Activated T-helper 17 cell treated with anti-CD3 and anti-CD28 coated beads, Interleukin-2, amount 50 U/mL, for 72 hours (primary cell): ENCODE measurements around the gene VPS39. TPM values are rescaled to one million over a fixed set of nuclear protein-coding genes. Genes with fewer than 3 reads are reported as not detected.
A peak's percentile ranks its signal among the peaks of the same experiment; 100 is the strongest.

ENCODE experiments used
- ATAC-seq: fragments of 150-1000 bp; cut with Tn5 transposase; replicated peaks from 2 replicates; pipeline ENCODE4 v1.10.0; 2021; ENCODE audit warnings: mild to moderate bottlenecking, moderate library complexity
- H3K27ac Mint-ChIP-seq: one replicate; pipeline ENCODE4 v1.8.0; 2022; ENCODE audit warnings: mixed read lengths
- H3K27me3 Mint-ChIP-seq: one replicate; pipeline ENCODE4 v1.8.0; 2022; ENCODE audit warnings: mixed read lengths
- H3K36me3 Mint-ChIP-seq: one replicate; pipeline ENCODE4 v1.8.0; 2022; ENCODE audit warnings: low read depth, mild to moderate bottlenecking, mixed read lengths
- H3K4me1 Mint-ChIP-seq: one replicate; pipeline ENCODE4 v1.8.0; 2022; ENCODE audit warnings: mixed read lengths
- H3K4me3 Mint-ChIP-seq: one replicate; pipeline ENCODE4 v1.8.0; 2022; ENCODE audit warnings: mild to moderate bottlenecking, mixed read lengths
- H3K9me3 Mint-ChIP-seq: one replicate; pipeline ENCODE4 v1.8.0; 2022; ENCODE audit warnings: mixed read lengths
- total RNA-seq, 2 donors: library from RNA; stranded (reverse); gene quantifications; one replicate each; pipeline ENCODE4 v1.2.3, GENCODE V29; 2022

The VPS39 gene
- total RNA-seq, 2 donors from 2014 or later, result 54.6 to 73.6 TPM

DNA sequence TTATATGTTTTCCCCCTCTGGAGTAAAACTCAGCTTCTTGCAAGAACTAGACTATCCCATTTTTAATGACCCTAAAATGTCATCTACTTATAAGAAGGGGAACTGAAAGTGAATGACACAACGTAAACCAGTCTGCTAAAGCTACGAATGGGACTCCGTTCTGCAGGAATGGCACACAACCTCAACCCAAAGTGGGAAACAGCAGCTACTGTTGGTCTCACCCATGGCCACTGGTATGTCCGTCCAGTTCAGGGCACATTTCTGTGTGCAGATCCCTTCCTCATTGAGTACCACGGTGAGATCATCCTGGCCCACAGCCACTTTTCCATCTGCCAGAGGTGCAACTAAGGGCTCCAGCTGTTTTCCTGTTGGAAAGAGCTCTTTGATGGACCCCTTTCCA lies 23.8 kb downstream of the VPS39 start:
- no peak for ATAC-seq
- no peak overlapping the region for H3K27ac Mint-ChIP-seq
- no peaks in the 10 kb centered on the region for H3K4me1 Mint-ChIP-seq
- H3K4me3 Mint-ChIP-seq, result no peak overlapping the region
- H3K9me3 Mint-ChIP-seq, result no peaks in the 10 kb centered on the region
- H3K36me3 Mint-ChIP-seq, result peaks cover 100% of the 10 kb centered on the region
- no peaks in the 10 kb centered on the region for H3K27me3 Mint-ChIP-seq

- ATAC-seq, result no peak
- Mint-ChIP-seq H3K36me3 (peaks cover 100% of the 10 kb centered on the region), H3K27ac (peak overlapping the region; percentile 19), H3K9me3 (no peaks in the 10 kb centered on the region), H3K27me3 (no peaks in the 10 kb centered on the region), H3K4me3 (no peak overlapping the region), H3K4me1 (no peaks in the 10 kb centered on the region)
Observed at GRCh38 chr15:42182961-42183360, 25.1 kb downstream of the VPS39 start.

DNA sequence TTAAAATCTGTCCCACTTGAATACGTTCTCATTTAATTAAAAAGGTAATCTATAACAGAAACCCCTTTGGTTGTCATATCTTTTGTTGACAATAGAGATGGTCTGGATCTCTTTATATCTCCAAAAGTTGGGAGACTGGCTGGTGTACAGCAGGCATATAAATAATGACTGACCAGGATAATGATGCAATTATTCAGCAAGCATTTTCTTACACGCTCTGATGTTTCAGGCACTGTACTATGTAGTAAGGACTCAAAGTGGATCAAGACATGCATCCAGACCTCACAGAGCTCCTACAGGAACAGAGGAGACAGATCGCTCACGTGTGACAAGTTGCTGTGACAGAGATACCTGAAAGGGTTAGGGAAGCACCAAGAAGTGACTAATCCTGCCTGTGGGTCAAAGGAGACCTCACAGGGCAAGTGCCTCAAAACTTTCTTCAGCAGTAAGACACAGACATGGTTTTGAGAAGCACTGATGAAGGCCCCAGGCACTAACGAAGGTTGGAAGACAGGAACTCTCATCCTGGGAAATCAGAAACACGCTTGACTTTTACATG lies 25.7 kb downstream of the VPS39 start:
- H3K4me1 Mint-ChIP-seq, result no peaks in the 10 kb centered on the region
- H3K27ac Mint-ChIP-seq, result peak overlapping the region; percentile 19
- H3K27me3 Mint-ChIP-seq, result no peaks in the 10 kb centered on the region
- H3K9me3 Mint-ChIP-seq, result no peaks in the 10 kb centered on the region
- no peak for ATAC-seq
- peaks cover 100% of the 10 kb centered on the region for H3K36me3 Mint-ChIP-seq
- no peak overlapping the region for H3K4me3 Mint-ChIP-seq

- H3K36me3 Mint-ChIP-seq, result peaks cover 99% of the 10 kb centered on the region
- no peak overlapping the region for H3K4me3 Mint-ChIP-seq
- no peaks in the 10 kb centered on the region for H3K9me3 Mint-ChIP-seq
- H3K27me3 Mint-ChIP-seq, result no peaks in the 10 kb centered on the region
- no peak for ATAC-seq
- no peak overlapping the region for H3K27ac Mint-ChIP-seq
- no peaks in the 10 kb centered on the region for H3K4me1 Mint-ChIP-seq
Observed at GRCh38 chr15:42178056-42178455, 30.0 kb downstream of the VPS39 start.

- ATAC-seq, result no peak
- Mint-ChIP-seq H3K27ac (no peak overlapping the region), H3K36me3 (peaks cover 99% of the 10 kb centered on the region), H3K4me3 (no peak overlapping the region), H3K27me3 (no peaks in the 10 kb centered on the region), H3K4me1 (peaks cover 11% of the 10 kb centered on the region), H3K9me3 (no peaks in the 10 kb centered on the region)
Observed at GRCh38 chr15:42175671-42176070, 32.4 kb downstream of the VPS39 start.

- ATAC-seq, result no peak
- Mint-ChIP-seq H3K9me3 (no peaks in the 10 kb centered on the region), H3K4me3 (no peak overlapping the region), H3K27ac (peak overlapping the region; percentile 46), H3K36me3 (peaks cover 99% of the 10 kb centered on the region), H3K27me3 (no peaks in the 10 kb centered on the region), H3K4me1 (peaks cover 11% of the 10 kb centered on the region)
Observed at GRCh38 chr15:42172475-42172874, 35.6 kb downstream of the VPS39 start.

DNA sequence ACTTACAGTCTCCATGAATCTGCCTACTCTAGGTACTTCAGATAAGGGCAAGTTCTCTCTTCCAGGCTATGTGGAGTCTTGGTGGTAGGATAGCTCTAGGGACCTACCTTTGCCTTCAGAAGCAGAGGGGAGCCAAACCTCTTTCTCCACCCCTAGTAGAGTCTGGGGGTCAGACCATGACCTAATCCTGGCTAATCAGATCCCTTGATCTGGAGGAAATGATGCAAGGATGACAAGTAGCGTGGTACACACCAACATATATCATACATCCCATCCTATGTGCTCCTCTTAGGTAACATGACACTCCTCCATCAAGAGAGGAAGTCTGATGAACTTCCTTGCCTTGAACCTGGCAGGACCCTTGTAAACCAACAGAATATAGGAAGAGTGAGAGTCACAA lies 36.3 kb downstream of the VPS39 start:
- peaks cover 99% of the 10 kb centered on the region for H3K36me3 Mint-ChIP-seq
- no peaks in the 10 kb centered on the region for H3K27me3 Mint-ChIP-seq
- no peak overlapping the region for H3K4me3 Mint-ChIP-seq
- peak overlapping the region; percentile 46 for H3K27ac Mint-ChIP-seq
- peaks cover 11% of the 10 kb centered on the region for H3K4me1 Mint-ChIP-seq
- no peaks in the 10 kb centered on the region for H3K9me3 Mint-ChIP-seq
- ATAC-seq, result no peak

- H3K27me3 Mint-ChIP-seq, result no peaks in the 10 kb centered on the region
- no peak overlapping the region for H3K4me3 Mint-ChIP-seq
- H3K27ac Mint-ChIP-seq, result peak overlapping the region; percentile 46
- H3K9me3 Mint-ChIP-seq, result no peaks in the 10 kb centered on the region
- ATAC-seq, result peak; percentile 32
- H3K36me3 Mint-ChIP-seq, result peaks cover 100% of the 10 kb centered on the region
- H3K4me1 Mint-ChIP-seq, result peaks cover 11% of the 10 kb centered on the region
Observed at GRCh38 chr15:42171122-42171521, 37.0 kb downstream of the VPS39 start.

- Mint-ChIP-seq H3K4me3 (no peak overlapping the region), H3K4me1 (no peaks in the 10 kb centered on the region), H3K9me3 (no peaks in the 10 kb centered on the region), H3K27ac (no peak overlapping the region), H3K36me3 (peaks cover 100% of the 10 kb centered on the region), H3K27me3 (no peaks in the 10 kb centered on the region)
- no peak for ATAC-seq
Observed at GRCh38 chr15:42166225-42166940, 41.7 kb downstream of the VPS39 start.

DNA sequence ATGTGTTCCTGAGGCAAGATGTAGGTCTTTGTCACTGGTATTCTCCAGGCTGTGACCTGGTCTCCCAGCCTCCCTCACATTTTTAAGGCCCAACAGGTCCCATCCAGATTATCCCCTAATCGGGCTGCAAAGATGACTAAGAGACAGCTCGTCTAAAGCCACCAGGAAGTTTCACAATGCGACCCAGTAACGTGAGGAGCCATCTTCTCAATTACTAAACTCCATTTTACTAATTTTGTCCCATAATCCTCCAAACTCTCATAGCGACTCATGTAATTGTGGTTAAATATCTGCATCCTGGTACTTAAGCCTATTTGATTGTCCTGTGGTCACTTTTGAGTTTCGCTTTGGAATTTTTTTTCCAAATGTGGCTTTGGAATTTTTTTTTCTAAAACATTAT lies 43.0 kb downstream of the VPS39 start:
- H3K27me3 Mint-ChIP-seq, result no peaks in the 10 kb centered on the region
- H3K9me3 Mint-ChIP-seq, result no peaks in the 10 kb centered on the region
- H3K36me3 Mint-ChIP-seq, result peaks cover 91% of the 10 kb centered on the region
- peak overlapping the region; percentile 28 for H3K27ac Mint-ChIP-seq
- H3K4me1 Mint-ChIP-seq, result no peaks in the 10 kb centered on the region
- no peak for ATAC-seq
- no peak overlapping the region for H3K4me3 Mint-ChIP-seq

- H3K27ac Mint-ChIP-seq, result peak overlapping the region; percentile 56
- no peaks in the 10 kb centered on the region for H3K9me3 Mint-ChIP-seq
- H3K27me3 Mint-ChIP-seq, result no peaks in the 10 kb centered on the region
- H3K4me1 Mint-ChIP-seq, result no peaks in the 10 kb centered on the region
- ATAC-seq, result no peak
- H3K4me3 Mint-ChIP-seq, result no peak overlapping the region
- peaks cover 89% of the 10 kb centered on the region for H3K36me3 Mint-ChIP-seq
Observed at GRCh38 chr15:42163947-42164550, 44.1 kb downstream of the VPS39 start.

DNA sequence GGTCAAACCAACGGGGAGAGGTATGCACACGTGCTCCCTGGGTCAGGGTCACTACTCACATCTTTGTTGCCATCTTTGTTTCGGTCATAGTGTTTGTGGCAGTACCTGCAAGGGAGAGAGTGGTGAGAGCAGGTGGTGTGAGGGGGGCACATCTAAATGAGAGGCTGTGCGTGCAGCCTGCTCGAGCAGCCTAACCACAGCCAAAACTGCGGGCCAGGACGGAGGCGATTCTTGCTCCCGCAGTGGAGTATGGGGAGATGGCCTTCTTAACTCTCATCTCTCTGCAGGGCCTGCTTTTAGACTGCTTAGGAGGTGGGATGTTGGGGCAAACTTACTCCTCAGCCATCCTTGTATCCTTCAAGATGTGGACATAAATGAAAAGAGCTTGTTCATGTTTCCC lies 44.8 kb downstream of the VPS39 start:
- peak overlapping the region; percentile 56 for H3K27ac Mint-ChIP-seq
- peaks cover 88% of the 10 kb centered on the region for H3K36me3 Mint-ChIP-seq
- no peaks in the 10 kb centered on the region for H3K27me3 Mint-ChIP-seq
- no peaks in the 10 kb centered on the region for H3K9me3 Mint-ChIP-seq
- H3K4me3 Mint-ChIP-seq, result no peak overlapping the region
- H3K4me1 Mint-ChIP-seq, result peaks cover 4% of the 10 kb centered on the region
- ATAC-seq, result no peak

DNA sequence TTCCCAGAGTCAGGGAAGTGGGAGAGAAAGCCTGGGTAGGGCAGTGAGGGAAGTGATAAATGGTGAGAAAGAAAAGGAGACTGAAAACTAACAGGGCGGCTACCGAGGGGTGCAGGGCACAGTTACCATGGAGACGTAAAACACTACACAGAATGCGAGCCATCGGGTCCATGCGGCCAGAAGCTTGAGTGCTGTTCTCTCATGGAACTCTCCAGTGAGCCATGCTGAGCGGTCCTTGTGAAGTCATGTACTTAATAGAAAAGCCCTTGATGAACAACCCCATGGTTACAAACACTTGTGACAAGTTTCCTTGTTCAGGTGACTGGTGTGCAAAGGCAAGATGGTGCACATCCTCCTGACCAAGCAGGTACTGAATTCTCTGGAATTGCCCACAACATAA lies 48.0 kb downstream of the VPS39 start:
- Mint-ChIP-seq H3K9me3 (no peaks in the 10 kb centered on the region), H3K27ac (no peak overlapping the region), H3K4me3 (no peak overlapping the region), H3K27me3 (no peaks in the 10 kb centered on the region), H3K36me3 (peaks cover 57% of the 10 kb centered on the region), H3K4me1 (peaks cover 4% of the 10 kb centered on the region)
- ATAC-seq, result no peak

GRCh38 chr15:42159381-42160015 lies 48.6 kb downstream of the VPS39 start:
- Mint-ChIP-seq H3K4me3 (no peak overlapping the region), H3K9me3 (no peaks in the 10 kb centered on the region), H3K27ac (no peak overlapping the region), H3K27me3 (no peaks in the 10 kb centered on the region), H3K4me1 (peaks cover 4% of the 10 kb centered on the region), H3K36me3 (peaks cover 50% of the 10 kb centered on the region)
- no peak for ATAC-seq

- no peak for ATAC-seq
- H3K4me1 Mint-ChIP-seq, result peaks cover 4% of the 10 kb centered on the region
- H3K27me3 Mint-ChIP-seq, result no peaks in the 10 kb centered on the region
- peaks cover 45% of the 10 kb centered on the region for H3K36me3 Mint-ChIP-seq
- H3K27ac Mint-ChIP-seq, result peak overlapping the region; percentile 19
- H3K4me3 Mint-ChIP-seq, result no peak overlapping the region
- no peaks in the 10 kb centered on the region for H3K9me3 Mint-ChIP-seq
Observed at GRCh38 chr15:42158941-42159340, 49.2 kb downstream of the VPS39 start.
